Breast epithelium (tissue), 3 donors: Measurements from ENCODE around the gene C6orf141.

Experiments used
- POLR2A ChIP-seq: fragments of 450-650 bp; IDR thresholded peaks from one replicate; pipeline ENCODE4 v1.6.1; 2016; ENCODE audit warnings: antibody characterized with exemption, mild to moderate bottlenecking, moderate library complexity
- TF ChIP-seq, protein P1 (sequence below), 3 donors: fragments of 450-650 bp; IDR thresholded peaks; one replicate each; pipeline ENCODE4 v1.5.1; 2016 to 2017; ENCODE audit warnings: antibody characterized with exemption in 3 of 3, mild to moderate bottlenecking in 3 of 3, moderate library complexity in 3 of 3

DNA sequence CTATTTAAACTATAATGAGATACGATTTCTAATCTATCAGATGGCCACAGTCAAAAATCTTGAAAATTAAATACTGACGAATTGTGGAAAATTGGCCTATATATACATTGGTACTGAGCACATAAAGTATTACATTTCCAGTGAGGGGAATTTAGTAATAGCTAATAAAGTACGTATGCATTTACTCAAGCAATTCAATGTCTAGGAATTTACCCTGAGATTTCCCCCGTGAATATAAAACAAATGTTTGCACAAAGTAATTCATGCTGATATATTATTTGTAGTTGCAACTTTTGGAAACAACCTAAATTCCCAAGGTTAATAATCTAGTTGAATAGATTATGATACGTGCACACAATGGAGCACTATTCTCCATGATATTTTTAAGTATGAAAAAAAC is 14.7 kb upstream of the C6orf141 start:
- TF ChIP-seq, protein P1, sequence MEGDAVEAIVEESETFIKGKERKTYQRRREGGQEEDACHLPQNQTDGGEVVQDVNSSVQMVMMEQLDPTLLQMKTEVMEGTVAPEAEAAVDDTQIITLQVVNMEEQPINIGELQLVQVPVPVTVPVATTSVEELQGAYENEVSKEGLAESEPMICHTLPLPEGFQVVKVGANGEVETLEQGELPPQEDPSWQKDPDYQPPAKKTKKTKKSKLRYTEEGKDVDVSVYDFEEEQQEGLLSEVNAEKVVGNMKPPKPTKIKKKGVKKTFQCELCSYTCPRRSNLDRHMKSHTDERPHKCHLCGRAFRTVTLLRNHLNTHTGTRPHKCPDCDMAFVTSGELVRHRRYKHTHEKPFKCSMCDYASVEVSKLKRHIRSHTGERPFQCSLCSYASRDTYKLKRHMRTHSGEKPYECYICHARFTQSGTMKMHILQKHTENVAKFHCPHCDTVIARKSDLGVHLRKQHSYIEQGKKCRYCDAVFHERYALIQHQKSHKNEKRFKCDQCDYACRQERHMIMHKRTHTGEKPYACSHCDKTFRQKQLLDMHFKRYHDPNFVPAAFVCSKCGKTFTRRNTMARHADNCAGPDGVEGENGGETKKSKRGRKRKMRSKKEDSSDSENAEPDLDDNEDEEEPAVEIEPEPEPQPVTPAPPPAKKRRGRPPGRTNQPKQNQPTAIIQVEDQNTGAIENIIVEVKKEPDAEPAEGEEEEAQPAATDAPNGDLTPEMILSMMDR (IDR thresholded peaks at IDR 0.05) = no peak
- no peak for TF ChIP-seq POLR2A
